ACHN (cell line): ENCODE measurements around the gene KDM3A.

ENCODE experiments used
- DNase-seq: peaks from one replicate; pipeline ENCODE4 v3.0.0-alpha.2; 2015
- in situ Hi-C: cut with HindIII; loops from 2 replicates; pipeline ENCODE4 v1.10.0; 2017; ENCODE audit warnings: low sequenced_read_pairs, low pct_ligation_motif_present, low pct_unique_long_range_greater_than_20kb

The KDM3A gene, protein sequence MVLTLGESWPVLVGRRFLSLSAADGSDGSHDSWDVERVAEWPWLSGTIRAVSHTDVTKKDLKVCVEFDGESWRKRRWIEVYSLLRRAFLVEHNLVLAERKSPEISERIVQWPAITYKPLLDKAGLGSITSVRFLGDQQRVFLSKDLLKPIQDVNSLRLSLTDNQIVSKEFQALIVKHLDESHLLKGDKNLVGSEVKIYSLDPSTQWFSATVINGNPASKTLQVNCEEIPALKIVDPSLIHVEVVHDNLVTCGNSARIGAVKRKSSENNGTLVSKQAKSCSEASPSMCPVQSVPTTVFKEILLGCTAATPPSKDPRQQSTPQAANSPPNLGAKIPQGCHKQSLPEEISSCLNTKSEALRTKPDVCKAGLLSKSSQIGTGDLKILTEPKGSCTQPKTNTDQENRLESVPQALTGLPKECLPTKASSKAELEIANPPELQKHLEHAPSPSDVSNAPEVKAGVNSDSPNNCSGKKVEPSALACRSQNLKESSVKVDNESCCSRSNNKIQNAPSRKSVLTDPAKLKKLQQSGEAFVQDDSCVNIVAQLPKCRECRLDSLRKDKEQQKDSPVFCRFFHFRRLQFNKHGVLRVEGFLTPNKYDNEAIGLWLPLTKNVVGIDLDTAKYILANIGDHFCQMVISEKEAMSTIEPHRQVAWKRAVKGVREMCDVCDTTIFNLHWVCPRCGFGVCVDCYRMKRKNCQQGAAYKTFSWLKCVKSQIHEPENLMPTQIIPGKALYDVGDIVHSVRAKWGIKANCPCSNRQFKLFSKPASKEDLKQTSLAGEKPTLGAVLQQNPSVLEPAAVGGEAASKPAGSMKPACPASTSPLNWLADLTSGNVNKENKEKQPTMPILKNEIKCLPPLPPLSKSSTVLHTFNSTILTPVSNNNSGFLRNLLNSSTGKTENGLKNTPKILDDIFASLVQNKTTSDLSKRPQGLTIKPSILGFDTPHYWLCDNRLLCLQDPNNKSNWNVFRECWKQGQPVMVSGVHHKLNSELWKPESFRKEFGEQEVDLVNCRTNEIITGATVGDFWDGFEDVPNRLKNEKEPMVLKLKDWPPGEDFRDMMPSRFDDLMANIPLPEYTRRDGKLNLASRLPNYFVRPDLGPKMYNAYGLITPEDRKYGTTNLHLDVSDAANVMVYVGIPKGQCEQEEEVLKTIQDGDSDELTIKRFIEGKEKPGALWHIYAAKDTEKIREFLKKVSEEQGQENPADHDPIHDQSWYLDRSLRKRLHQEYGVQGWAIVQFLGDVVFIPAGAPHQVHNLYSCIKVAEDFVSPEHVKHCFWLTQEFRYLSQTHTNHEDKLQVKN (N-terminal part only)

DNA sequence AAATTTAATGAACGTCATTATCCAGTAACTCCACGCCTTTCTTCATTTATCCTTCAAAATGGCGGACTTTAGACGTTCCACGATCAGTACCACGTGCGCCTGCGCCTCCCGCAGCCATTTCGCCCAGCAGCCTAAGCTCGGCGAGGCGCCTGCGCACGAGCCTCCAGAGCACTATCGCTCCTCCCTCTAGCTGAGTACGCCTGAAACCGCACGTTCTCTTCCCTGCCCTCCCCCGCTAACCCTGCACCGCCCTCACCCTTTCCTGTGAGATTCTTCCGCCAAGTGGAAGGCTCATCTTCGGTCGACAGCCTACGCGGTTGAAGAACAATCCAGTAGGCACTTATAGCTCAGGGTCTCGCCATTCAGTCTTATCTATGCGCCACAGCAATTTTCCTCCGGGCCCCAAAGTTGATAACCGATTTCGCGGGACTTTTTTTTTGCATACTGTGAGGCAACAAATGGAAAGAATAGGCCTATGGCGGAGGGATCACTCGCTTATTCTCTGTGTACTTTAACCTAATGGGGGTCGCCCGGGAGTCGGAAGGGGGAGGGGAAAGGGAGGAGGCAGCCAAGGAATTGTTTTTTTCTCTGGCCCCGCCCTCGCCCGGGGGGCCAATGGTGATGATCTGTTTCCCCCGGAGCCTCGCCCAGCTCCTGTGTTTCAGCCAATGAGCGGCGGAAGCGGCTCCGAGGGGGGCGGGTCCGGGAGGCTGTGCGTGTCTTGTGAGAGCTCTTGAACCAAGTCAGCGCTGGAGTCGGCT lies at the start of gene KDM3A:
Gene KDM3A, plus strand, starts transcription at position 741 of the 761 bp plus-strand sequence. CDS start 677 bp downstream, outside the sequence.
- in situ Hi-C loops = no loop called here
- peak; percentile 99 for DNase-seq

DNA sequence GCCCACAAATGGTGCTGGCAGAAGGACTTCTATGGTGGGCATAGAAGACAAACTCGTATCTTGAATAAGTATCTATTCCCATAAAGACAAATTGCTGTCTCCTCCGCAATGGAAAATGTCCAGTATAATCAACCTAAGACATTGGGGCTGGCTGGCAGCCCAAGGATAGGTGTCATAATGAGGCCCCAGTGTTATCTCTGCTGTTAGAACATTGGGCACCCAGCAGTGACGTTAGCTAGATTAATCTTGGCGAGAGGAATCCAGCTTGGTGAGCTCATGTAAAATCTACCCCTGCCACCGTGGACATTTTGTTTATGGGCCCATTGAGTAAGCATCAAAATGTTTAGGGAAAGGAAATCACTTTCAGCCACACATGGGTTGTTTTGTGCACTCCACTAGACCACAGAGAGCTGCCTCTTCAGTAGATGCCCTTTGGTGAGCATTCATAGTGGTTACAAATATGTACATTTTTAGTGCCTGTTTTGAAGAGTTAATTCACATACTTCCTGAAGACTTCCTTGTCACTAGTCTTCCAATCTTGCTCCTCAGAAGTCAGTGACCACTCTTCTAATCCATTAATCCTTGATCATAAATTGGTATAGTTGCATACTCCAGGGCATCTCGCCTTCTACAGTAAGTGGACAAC lies 48.2 kb upstream of the KDM3A start:
- no peak for DNase-seq
- in situ Hi-C loops = no loop called here

DNA sequence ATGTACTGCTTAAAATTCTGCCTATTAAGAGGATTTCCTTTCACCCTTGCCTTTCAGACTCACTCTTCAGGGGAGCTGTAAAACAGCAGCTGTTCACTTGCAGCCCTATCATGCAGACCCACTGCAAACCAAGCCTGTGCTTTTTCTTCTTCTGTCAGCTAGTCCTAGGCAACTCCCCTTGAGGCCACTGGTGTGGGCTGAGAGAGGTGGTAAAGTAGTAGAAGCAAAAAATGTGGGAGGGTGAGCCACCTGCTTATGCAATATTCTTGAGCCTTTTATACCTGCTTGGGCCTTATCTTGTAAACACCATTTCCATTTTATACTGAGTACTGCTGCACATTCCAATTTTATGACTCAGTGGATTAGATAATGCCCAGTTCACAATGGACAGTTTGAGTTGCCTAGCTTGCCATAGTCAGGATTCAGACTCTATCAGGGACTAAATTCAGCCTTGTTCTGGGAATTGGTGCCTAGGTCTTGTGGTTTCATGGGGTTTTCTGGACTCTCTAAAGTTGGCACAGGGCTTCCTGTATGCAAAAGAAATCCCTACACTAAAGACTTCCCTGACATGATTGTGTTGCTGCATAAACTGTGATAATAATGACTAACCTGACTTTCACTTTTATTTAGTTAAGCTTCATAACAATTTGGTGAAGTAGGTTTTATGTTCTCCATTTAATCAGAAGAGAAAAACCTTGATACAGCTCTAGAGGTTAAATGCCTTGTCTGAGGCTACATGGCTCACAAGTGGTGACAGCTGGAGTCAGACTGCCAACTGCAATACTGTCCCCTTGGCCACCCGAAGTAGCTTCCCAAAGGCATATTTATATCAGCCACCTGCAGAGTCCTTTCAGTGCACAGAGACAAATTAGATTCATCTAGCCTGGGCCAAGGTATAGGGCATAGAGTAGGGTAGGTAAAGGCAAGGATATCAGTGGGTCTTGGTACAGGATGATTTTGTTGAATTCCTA lies 47.4 kb upstream of the KDM3A start:
- in situ Hi-C loops = no loop called here
- DNase-seq = peak; percentile 68

DNA sequence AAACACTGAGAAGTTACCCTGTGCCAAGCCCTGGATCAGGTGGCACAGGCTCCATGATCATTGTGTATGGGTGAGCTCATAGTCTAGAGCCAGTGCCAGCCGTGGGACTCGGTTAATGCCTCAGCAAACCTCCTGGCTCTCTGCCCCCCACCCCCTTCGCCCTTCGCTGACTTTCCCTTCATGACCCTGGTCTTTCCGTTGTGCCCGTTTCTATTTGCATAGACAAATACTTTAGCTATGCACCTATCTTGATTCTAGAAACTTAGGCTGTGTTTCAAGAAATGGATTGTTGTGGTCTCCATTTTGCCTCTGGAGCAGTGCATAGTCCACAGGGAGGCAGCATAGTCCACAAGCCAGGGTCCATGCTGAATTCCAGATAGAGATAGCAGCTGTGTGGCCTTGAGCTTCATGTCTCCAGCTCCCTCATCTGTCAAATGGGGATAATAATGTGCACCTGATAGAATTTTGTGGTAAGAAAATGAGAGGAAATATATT lies 44.8 kb upstream of the KDM3A start:
- in situ Hi-C loops = no loop called here
- peak; percentile 64 for DNase-seq

DNA sequence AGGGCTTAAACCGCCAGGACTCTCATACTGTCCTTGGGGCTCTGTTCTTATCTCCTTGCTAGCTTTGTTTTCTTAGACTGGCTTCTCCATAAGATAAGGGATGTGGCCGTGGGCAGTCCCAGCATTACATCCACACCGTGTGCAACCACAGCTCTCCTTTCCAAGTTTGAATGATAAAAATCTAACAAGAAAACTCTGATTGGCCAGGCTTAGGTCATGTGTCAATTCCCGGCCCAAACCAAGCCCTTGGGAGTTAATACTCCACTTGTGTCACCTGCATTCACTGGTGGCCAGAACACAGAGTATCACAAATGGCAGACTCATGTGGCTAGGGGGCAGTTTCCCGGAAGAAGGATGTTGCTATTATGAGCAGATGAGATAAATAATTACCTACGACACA lies 43.2 kb upstream of the KDM3A start:
- no peak for DNase-seq
- in situ Hi-C loops = no loop called here

DNA sequence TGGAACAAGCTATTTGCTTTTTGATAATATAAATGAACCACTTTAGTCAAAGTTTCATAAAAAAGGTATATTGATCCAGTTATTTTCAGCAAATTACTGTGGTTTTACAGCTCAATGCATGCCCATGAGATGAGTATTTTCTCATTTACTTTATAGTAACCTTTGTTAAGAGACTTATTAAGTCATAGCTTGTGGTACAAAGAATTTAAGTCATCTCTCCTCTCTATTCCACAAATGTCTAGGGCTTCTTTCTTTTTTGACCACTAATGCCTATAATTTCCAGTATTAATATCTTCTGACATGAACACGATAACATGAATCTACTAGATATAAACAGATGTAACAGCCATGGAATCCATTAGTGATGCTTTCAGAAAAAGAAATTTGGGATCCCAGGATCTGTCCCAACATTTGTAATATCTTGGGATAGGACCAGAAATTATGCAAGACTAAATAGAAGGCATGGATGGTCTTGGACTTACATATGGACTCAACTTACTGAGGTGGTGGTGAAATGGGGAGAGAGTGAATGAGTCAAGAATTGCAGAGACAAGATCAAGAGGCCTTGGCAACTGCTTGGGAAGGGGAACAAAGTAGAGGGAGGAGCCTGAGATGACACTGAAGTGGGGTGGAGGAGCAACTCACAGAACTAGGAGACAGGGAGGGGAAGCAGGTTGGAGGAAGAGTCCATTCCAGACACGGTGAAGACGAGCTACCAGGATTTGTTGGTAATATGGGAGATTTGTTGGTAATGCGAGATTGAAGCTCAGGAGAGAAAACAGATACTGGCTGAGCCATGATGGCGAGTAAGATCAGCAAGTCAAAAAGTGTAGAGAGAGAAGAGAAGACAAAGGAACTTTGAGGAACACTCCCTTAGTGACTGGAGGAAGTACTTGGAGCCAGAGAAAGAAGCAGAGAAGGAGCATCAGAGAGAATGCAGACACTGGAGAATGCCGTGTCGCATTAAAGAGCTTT lies 42.4 kb upstream of the KDM3A start:
- in situ Hi-C loops = no loop called here
- no peak for DNase-seq

DNA sequence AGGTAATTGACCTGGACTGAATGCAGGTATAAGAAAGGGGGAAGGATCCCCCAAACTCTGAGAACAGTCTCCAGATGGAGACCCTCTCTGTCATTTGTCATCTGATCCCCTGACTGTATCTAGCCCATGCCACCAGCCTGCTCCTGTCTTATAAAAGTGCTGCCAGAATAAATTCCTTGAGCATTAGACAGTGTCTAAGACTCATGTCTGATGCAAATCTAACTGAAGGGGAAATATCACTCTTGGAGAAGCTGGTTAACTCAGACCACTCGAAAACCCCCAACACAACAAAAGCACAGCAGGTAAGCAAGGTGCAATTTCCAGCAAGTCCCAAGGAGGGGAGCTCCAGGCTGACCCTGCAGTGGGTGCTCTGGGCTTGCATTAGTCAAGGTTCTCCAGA lies 40.9 kb upstream of the KDM3A start:
- in situ Hi-C loops = no loop called here
- DNase-seq = no peak

DNA sequence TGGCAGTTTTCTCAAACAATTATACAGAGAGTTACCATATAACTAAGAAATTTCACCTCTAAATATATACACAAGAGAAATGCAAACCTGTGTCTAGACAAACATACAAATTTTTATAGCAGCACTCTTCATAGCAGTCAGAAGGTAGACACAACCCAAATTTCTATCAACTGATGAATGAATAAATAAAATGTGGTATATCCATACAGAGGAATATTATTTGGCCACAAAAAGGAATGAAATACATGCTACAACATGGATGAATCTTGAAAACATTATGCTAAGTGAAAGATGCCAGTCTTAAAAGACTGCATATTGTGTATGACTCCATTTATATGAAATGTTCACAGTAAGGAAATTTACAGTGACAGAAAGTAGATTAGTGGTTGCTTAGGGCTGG lies 30.6 kb upstream of the KDM3A start:
- no peak for DNase-seq
- in situ Hi-C loops = no loop called here

DNA sequence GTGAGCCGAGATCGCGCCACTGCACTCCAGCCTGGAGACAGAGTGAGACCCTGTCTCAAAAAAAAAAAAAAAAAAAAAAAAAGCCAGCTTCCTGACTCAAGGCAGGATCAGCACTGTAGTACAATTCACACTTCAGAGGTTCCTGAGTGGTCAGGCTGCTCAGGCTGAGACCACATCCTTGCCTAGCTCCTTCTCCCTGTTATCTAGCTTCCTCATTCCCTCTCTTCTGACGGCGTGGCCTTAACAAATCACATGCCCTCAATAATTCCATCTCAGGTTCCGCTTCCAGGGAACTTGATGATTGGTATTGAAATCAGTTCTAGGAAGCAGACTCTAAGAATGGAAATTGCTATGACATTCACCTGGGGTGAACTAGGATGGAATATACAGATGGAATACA lies 29.8 kb upstream of the KDM3A start:
- in situ Hi-C loops = no loop called here
- DNase-seq = no peak

DNA sequence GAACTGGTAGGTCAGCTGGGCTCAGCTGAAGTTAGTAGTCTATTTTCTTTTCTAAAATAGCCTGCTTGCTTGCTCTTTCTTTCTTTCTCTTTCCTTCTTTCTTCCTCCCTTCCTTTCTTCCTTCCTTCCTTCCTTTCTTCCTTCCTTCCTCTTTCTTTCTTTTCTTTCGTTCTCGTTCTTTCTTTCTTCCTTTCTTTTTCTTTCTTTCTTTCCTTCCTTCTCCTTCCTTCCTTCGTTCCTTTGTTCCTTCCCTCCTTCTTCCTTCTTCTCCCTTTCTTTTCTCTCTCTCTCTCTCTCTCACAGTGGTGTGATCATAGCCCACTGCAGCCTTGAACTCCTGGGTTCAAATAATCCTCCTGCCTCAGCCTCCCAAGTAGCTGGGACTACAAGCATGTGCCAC lies 29.2 kb upstream of the KDM3A start:
- DNase-seq = no peak
- in situ Hi-C loops = no loop called here

DNA sequence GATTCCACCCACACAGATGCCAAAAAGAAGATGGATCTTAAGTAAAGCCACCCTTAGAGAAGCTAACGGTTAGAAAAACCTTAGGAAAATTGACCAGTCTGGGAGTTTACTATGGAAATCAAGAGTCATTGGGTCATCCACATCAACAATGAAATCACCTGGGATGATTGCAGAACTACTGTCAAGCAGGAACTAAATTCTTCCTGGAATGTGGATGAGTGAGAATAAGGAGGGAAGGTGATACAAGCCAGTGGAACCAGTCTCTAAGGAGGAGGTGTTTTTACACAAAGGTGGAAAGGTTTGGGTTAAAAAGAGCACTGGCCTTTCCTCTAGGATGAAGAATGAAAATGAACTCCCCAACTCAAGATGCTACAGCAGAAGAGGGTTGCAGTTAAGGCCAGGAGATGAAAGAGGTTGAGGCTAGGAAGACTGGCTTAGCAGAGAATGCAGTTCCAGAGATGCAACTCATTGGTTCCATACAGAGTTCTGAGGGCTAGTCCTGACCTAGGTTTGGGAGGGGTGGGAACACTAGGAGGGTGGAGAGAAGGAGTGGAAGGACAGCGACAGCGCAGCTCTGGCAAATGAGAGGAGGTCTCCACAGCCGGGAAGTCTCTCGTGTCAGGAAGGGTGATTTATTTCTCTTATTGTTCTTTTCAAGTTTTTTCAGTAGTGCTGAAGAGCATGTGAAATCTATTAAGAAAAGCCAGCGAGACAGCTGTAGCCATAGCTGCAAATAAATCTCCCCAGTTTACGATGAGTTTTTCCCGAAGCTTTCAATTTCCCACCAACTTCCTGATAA lies 27.7 kb upstream of the KDM3A start:
- in situ Hi-C loops = no loop called here
- DNase-seq = no peak

DNA sequence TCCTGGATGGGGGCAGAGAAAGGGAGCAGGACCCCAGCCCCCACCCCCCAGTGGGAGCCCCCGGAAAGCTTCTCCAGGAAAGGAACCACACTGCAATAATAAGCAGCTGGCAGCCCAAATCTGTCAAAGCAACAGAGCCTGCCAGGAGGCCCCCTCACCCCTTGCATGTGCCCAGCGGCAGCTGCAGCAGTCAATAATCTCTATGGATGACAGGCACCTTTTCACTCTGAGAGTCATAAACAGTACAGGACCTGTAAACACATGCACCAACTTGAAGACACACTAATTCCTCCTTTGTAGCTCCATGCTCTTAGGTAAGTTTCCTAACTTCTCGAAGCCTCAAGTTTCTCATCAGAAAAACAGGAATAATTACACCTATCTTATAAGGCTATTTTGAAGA lies 26.2 kb upstream of the KDM3A start:
- in situ Hi-C loops = no loop called here
- no peak for DNase-seq

DNA sequence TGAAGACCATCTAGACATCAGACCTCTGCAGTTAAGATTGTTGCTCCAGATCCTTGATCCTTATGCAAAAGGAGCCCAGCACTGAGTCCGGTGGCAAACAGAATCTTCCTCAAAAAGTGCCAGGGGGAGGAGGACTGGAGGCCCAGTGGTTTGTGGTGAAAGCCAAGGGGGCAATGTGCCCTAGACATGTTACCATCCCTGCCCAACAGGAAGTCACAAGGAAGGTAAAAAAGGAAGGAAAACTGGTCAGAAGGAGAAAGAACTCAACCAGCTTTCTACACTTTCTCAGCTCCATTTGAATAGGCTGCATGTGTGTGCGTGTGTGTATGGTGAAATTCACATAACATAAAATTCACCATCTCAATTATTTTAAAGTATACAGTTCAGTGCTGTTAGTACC lies 25.0 kb upstream of the KDM3A start:
- in situ Hi-C loops = no loop called here
- DNase-seq = no peak

DNA sequence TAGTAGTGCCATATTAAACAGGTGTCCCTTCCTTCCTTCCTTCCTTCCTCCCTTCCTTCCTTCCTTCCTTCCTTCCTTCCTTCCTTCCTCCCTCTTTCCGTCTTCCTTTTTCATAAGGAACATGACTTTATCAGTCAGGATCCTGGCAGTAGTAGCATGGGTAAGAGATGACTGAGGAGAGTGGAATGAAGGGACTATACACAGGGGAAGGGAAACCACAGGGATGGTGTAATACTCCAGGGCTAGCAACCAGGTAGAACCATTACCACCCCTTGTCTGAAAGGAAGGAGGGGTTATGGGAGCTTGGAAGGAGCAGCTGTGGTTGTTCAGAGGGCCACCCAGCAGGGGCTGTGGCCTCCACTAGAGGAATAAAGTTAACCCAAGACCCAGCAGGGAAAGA lies 23.2 kb upstream of the KDM3A start:
- DNase-seq = peak; percentile 12
- in situ Hi-C loops = no loop called here

DNA sequence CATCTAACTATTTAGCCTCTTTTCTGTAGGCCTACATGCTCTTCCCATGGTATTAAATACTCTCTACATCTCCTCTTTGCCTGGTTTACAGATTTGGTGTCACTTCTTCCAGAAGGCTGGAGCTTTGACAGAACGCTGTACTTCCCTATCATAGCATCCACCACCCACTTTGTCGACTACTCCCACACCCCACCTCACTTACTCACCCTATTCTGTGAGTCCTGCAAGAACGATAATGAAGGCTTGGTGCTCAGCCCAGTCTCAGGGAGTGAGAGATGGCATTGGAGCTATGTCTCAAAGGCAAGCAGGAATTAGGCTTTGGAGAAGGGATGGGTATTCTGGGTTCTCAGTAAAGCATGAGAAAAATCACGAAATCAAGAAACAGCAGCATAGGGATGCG lies 20.3 kb upstream of the KDM3A start:
- in situ Hi-C loops = no loop called here
- DNase-seq = no peak
